GM23338 (cell line): ENCODE measurements around the gene PRR22. TPM values are rescaled to one million over a fixed set of nuclear protein-coding genes. Genes with fewer than 3 reads are reported as not detected.

Experiments used
- ATAC-seq: fragments of 200-7000 bp; cut with Tn5 transposase; 3 replicates; pipeline ENCODE4 v1.9.1; 2020
- DNase-seq: peaks from one replicate; pipeline ENCODE4 v3.0.0-alpha.2; 2015; ENCODE audit warnings: low spot score
- H2AFZ ChIP-seq: fragments of 200-600 bp; sonication (generic); 2 replicates; pipeline ENCODE4 v1.8.0; 2016; ENCODE audit warnings: antibody characterized with exemption, mild to moderate bottlenecking, moderate library complexity
- H3F3A ChIP-seq: fragments of 200-600 bp; sonication (generic); replicated peaks from 2 replicates; pipeline ENCODE4 v1.8.0; 2017; ENCODE audit warnings: antibody characterized with exemption, mixed run types, low read depth
- H3K27ac ChIP-seq: fragments of 200-600 bp; sonication (generic); 2 replicates; pipeline ENCODE4 v1.6.1; 2016; ENCODE audit warnings: low read depth
- H3K27me3 ChIP-seq: fragments of 200-600 bp; sonication (generic); 2 replicates; pipeline ENCODE4 v1.8.0; 2016; ENCODE audit warnings: mild to moderate bottlenecking, mixed run types, moderate library complexity; ENCODE audit not compliant: insufficient read depth
- H3K36me3 ChIP-seq: fragments of 200-600 bp; sonication (generic); 2 replicates; pipeline ENCODE4 v1.8.0; 2016; ENCODE audit warnings: mild to moderate bottlenecking; ENCODE audit not compliant: insufficient read depth
- H3K4me1 ChIP-seq: fragments of 200-600 bp; sonication (generic); 2 replicates; pipeline ENCODE4 v1.8.0; 2016; ENCODE audit warnings: mild to moderate bottlenecking, moderate library complexity; ENCODE audit not compliant: insufficient read depth
- H3K4me2 ChIP-seq: fragments of 200-600 bp; sonication (generic); 2 replicates; pipeline ENCODE4 v1.7.1; 2017; ENCODE audit warnings: mixed run types
- H3K4me3 ChIP-seq: fragments of 200-600 bp; sonication (generic); 2 replicates; pipeline ENCODE4 v1.6.1; 2016; ENCODE audit warnings: mixed run types
- H3K79me2 ChIP-seq: fragments of 200-600 bp; sonication (generic); replicated peaks from 2 replicates; pipeline ENCODE4 v1.8.0; 2017; ENCODE audit warnings: mild to moderate bottlenecking; ENCODE audit not compliant: insufficient read depth
- H3K9me2 ChIP-seq: fragments of 200-600 bp; sonication (generic); 2 replicates; pipeline ENCODE4 v1.8.0; 2017; ENCODE audit not compliant: insufficient read depth
- H4K20me1 ChIP-seq: fragments of 200-600 bp; sonication (generic); replicated peaks from 2 replicates; pipeline ENCODE4 v1.8.0; 2017; ENCODE audit warnings: mild to moderate bottlenecking; ENCODE audit not compliant: insufficient read depth
- H3K27ac Mint-ChIP-seq: 2 replicates; pipeline ENCODE4 v1.8.0; 2020; ENCODE audit warnings: inconsistent platforms, mild to moderate bottlenecking, moderate library complexity, mixed read lengths
- H3K27me3 Mint-ChIP-seq: 3 replicates; pipeline ENCODE4 v1.8.0; 2022; ENCODE audit warnings: low read depth, mild to moderate bottlenecking, moderate library complexity, mixed read lengths, inconsistent platforms; ENCODE audit not compliant: insufficient read depth, poor library complexity
- H3K36me3 Mint-ChIP-seq: 3 replicates; pipeline ENCODE4 v1.8.0; 2021; ENCODE audit warnings: low read depth, mild to moderate bottlenecking, inconsistent platforms, moderate library complexity, mixed read lengths
- H3K4me1 Mint-ChIP-seq: 3 replicates; pipeline ENCODE4 v1.8.0; 2020; ENCODE audit warnings: mild to moderate bottlenecking, inconsistent platforms, mixed read lengths
- H3K4me3 Mint-ChIP-seq: 3 replicates; pipeline ENCODE4 v1.8.0; 2021; ENCODE audit warnings: moderate library complexity, mild to moderate bottlenecking, inconsistent platforms, mixed read lengths
- H3K9me3 Mint-ChIP-seq: 3 replicates; pipeline ENCODE4 v1.8.0; 2020; ENCODE audit warnings: moderate library complexity, mild to moderate bottlenecking, inconsistent platforms, mixed read lengths
- CREB1 ChIP-seq: fragments of 250-450 bp; sonication (Bioruptor Pico); IDR thresholded peaks from 2 replicates; pipeline ENCODE4 v1.5.0; 2020; ENCODE audit warnings: low read depth, mild to moderate bottlenecking, moderate library complexity
- CTCF ChIP-seq, 2 experiments: fragments of 200-600 bp in 1 of 2; sonication (generic) in 1 of 2; conservative IDR thresholded peaks; 2 replicates each; pipeline versions ENCODE4 v1.5.1 to v1.6.1; 2016 to 2017; ENCODE audit warnings: antibody characterized with exemption in 2 of 2, low read depth in 2 of 2, mild to moderate bottlenecking in 2 of 2, moderate library complexity in 1 of 2
- ETS1 ChIP-seq: IDR thresholded peaks from 2 replicates; pipeline ENCODE4 v1.6.1; 2016; ENCODE audit warnings: antibody characterized with exemption
- EZH2 ChIP-seq: fragments of 200-600 bp; sonication (generic); IDR thresholded peaks from one replicate; pipeline ENCODE4 v1.8.0; 2017; ENCODE audit warnings: antibody characterized with exemption, mild to moderate bottlenecking, low read depth; ENCODE audit not compliant: unreplicated experiment
- EZH2phosphoT487 ChIP-seq: fragments of 200-600 bp; sonication (generic); IDR thresholded peaks from one replicate; pipeline ENCODE4 v1.8.1; 2018; ENCODE audit warnings: antibody characterized with exemption; ENCODE audit not compliant: unreplicated experiment
- JUNB ChIP-seq: IDR thresholded peaks from one replicate; pipeline ENCODE4 v1.6.1; 2016; ENCODE audit warnings: antibody characterized with exemption; ENCODE audit not compliant: unreplicated experiment
- NANOG ChIP-seq: IDR thresholded peaks from 2 replicates; pipeline ENCODE4 v1.6.1; 2016; ENCODE audit warnings: antibody characterized with exemption, borderline replicate concordance
- POLR2AphosphoS5 ChIP-seq: IDR thresholded peaks from 2 replicates; pipeline ENCODE4 v1.6.1; 2016; ENCODE audit warnings: antibody characterized with exemption, low read depth
- REST ChIP-seq: IDR thresholded peaks from one replicate; pipeline ENCODE4 v1.6.1; 2018; ENCODE audit warnings: antibody characterized with exemption; ENCODE audit not compliant: unreplicated experiment
- STAT1 ChIP-seq: IDR thresholded peaks from one replicate; pipeline ENCODE4 v1.6.1; 2016; ENCODE audit warnings: antibody characterized with exemption; ENCODE audit not compliant: unreplicated experiment
- ZNF114 ChIP-seq: fragments of 250-450 bp; sonication (Bioruptor Pico); IDR thresholded peaks from 2 replicates; pipeline ENCODE4 v1.5.0; 2020; ENCODE audit warnings: mild to moderate bottlenecking, moderate library complexity
- ZNF331 ChIP-seq: fragments of 250-450 bp; sonication (Bioruptor Pico); IDR thresholded peaks from 2 replicates; pipeline ENCODE4 v1.5.0; 2020; ENCODE audit warnings: low read depth, mild to moderate bottlenecking, moderate library complexity
- ZNF462 ChIP-seq: fragments of 250-450 bp; sonication (Bioruptor Pico); IDR thresholded peaks from 2 replicates; pipeline ENCODE4 v1.5.0; 2020; ENCODE audit warnings: mild to moderate bottlenecking, moderate library complexity
- polyA plus RNA-seq: library from polyadenylated mRNA; unstranded; fragments of >200 nt; fragmentation: Nextera tagmentation; extraction: Ambion mirVana; gene quantifications from 2 replicates; pipeline ENCODE4 v1.2.1, GENCODE V29; 2016
- total RNA-seq: library from RNA; depleted of rRNA; stranded (reverse); fragments of >200 nt; shearing (Covaris generic); gene quantifications from 2 replicates; pipeline ENCODE4 v1.2.3, GENCODE V29; 2014

PRR22 gene
- total and polyA plus RNA-seq, 2 experiments from 2014 or later = 1.0 to 1.2 TPM

DNA sequence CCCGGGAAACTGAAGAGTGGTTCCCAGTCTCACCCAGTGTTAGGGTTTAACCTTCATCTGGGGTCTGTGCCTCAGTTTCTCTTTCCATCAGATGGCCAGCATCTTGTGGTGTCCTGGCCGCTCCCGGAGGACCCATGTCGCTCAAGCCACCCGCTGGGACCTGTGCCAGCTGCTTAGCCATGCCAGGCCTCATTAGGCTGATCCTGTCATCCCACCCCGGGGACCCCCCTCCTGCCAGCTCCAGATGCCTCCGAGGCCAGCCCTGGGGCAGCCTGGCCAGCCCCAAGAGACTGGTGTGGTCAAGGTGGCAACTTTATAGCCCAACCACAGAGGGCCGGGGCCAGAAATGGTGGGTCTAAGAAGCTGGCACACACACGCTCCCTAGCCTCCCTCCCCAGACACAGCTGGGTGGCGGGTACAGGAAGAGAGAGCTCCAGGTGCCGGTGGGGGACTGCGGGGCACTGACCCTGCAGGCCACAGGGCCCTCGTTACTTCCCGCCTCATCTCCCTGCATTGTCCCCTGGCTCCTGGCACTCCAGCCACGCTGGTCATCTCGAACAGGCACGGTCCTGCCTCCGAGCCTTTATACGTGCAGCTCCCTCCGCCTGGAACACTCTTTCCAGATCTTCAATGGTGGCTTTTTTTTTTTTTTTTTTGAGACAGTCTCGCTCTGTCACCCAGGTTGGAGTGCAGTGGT lies 23.7 kb upstream of the PRR22 start:
- no peaks in the 10 kb centered on the region for H3F3A ChIP-seq
- ATAC-seq (no peak), DNase-seq (no peak)
- no peaks in the 10 kb centered on the region; the same call in 1 of the 3 replicates for H3K9me3 Mint-ChIP-seq
- H3K4me3 Mint-ChIP-seq = no peak overlapping the region
- H3K9me2 ChIP-seq = peaks cover 3% of the 10 kb centered on the region; the same call in 1 of the 2 replicates
- H3K79me2 ChIP-seq = no peaks in the 10 kb centered on the region
- H2AFZ ChIP-seq = no peak overlapping the region
- H3K27me3 Mint-ChIP-seq = peaks cover 28% of the 10 kb centered on the region
- H3K4me2 ChIP-seq = no peak overlapping the region
- H3K27me3 ChIP-seq = peaks cover 8% of the 10 kb centered on the region
- no peak for TF ChIP-seq ZNF331 (CRISPR knock-in tag)
- TF ChIP-seq EZH2phosphoT487 = no peak
- TF ChIP-seq CTCF (conservative IDR thresholded peaks at IDR 0.05; ENCODE audit: low read depth in 2 of 2) = no peak
- TF ChIP-seq ZNF462 (CRISPR knock-in tag) = no peak
- TF ChIP-seq REST = no peak
- no peak for TF ChIP-seq ETS1
- TF ChIP-seq CREB1 = no peak
- no peak for TF ChIP-seq POLR2AphosphoS5
- no peak for TF ChIP-seq NANOG
- no peak for TF ChIP-seq STAT1
- no peak for TF ChIP-seq ZNF114 (CRISPR knock-in tag)
- TF ChIP-seq JUNB = no peak
- TF ChIP-seq EZH2 = no peak
- H3K4me1 ChIP-seq = peaks cover 6% of the 10 kb centered on the region; the same call in 1 of the 2 replicates
- no peak overlapping the region for H3K4me3 ChIP-seq
- H3K4me1 Mint-ChIP-seq = peaks cover 16% of the 10 kb centered on the region
- no peaks in the 10 kb centered on the region for H3K36me3 ChIP-seq
- H3K27ac ChIP-seq = no peak overlapping the region
- H4K20me1 ChIP-seq = no peaks in the 10 kb centered on the region; the same call in 1 of the 2 replicates
- H3K36me3 Mint-ChIP-seq = no peaks in the 10 kb centered on the region; the same call in 2 of the 3 replicates
- no peak overlapping the region for H3K27ac Mint-ChIP-seq
